HG03575 (cell line): Measurements from ENCODE around the gene CDYL2.

ENCODE experiments used
- ATAC-seq: cut with Tn5 transposase; IDR thresholded peaks from one replicate; pipeline ENCODE4 v1.9.1; 2021; ENCODE audit not compliant: unreplicated experiment, insufficient number of reproducible peaks, low FRiP score; ENCODE audit errors: extremely low read depth

The CDYL2 gene

GRCh38 chr16:80719573-80719972, 84.8 kb downstream of the CDYL2 start:
- no peak for ATAC-seq

- no peak for ATAC-seq
Measured at GRCh38 chr16:80718480-80719220, 85.7 kb downstream of the CDYL2 start.

- ATAC-seq = no peak
Measured at GRCh38 chr16:80717611-80718010, 86.8 kb downstream of the CDYL2 start.

- no peak for ATAC-seq
Measured at GRCh38 chr16:80716564-80717139, 87.7 kb downstream of the CDYL2 start.

- ATAC-seq = no peak
Measured at GRCh38 chr16:80711406-80711805, 93.0 kb downstream of the CDYL2 start.

- ATAC-seq = no peak
Measured at GRCh38 chr16:80710918-80711317, 93.5 kb downstream of the CDYL2 start.

GRCh38 chr16:80708823-80709222, 95.6 kb downstream of the CDYL2 start:
- no peak for ATAC-seq

- no peak for ATAC-seq
Measured at GRCh38 chr16:80707686-80708085, 96.7 kb downstream of the CDYL2 start.

- no peak for ATAC-seq
Measured at GRCh38 chr16:80705596-80705995, 98.8 kb downstream of the CDYL2 start.

- no peak for ATAC-seq
Measured at GRCh38 chr16:80704751-80705505, 99.5 kb downstream of the CDYL2 start.

GRCh38 chr16:80703131-80704071, 101.0 kb downstream of the CDYL2 start:
- no peak for ATAC-seq

- no peak for ATAC-seq
Measured at GRCh38 chr16:80702696-80703095, 101.7 kb downstream of the CDYL2 start.

GRCh38 chr16:80700558-80700957, 103.8 kb downstream of the CDYL2 start:
- no peak for ATAC-seq

GRCh38 chr16:80695020-80695419, 109.4 kb downstream of the CDYL2 start:
- ATAC-seq = no peak

- no peak for ATAC-seq
Measured at GRCh38 chr16:80693553-80693952, 110.8 kb downstream of the CDYL2 start.

GRCh38 chr16:80692270-80692669, 112.1 kb downstream of the CDYL2 start:
- no peak for ATAC-seq

- ATAC-seq = no peak
Measured at GRCh38 chr16:80691111-80691741, 113.2 kb downstream of the CDYL2 start.

- no peak for ATAC-seq
Measured at GRCh38 chr16:80689487-80689886, 114.9 kb downstream of the CDYL2 start.

GRCh38 chr16:80687606-80688005, 116.8 kb downstream of the CDYL2 start:
- no peak for ATAC-seq
